ENCODE measurements around the gene KIR2DL4.
"Not testable (repeated sequence)": the region's sequence is repeated elsewhere in the genome, so short reads cannot be mapped to it uniquely, and the experiment has no call there.

Gene KIR2DL4

DNA sequence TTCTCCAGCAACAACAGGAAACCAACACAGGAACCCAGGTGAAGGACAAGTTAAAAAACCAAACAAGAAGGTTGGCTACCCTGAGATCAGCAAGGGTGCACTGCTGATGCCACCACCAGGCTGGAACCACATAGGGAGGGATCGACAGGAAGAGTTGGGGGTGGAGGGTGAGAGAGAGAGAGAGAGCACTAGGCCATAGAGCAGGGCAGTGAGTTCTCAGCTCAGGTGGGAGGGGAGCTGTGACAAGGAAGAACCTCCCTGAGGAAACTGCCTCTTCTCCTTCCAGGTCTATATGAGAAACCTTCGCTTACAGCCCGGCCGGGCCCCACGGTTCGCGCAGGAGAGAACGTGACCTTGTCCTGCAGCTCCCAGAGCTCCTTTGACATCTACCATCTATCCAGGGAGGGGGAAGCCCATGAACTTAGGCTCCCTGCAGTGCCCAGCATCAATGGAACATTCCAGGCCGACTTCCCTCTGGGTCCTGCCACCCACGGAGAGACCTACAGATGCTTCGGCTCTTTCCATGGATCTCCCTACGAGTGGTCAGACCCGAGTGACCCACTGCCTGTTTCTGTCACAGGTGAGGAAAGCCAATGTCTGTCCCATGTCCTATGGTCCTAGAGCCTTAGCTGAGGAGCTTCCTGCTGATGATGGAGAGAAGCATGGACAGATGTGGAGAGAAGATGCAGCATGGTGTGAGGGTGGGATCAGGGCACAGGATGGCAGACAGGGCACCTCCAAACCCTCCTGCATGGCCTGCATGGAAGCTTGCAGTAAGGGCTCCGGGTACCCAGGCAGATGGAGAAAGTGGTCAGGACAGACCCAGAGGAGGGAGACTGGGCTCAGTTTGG is 2.5 kb downstream of the KIR2DL4 start:
- DNase-seq: no peak

DNA sequence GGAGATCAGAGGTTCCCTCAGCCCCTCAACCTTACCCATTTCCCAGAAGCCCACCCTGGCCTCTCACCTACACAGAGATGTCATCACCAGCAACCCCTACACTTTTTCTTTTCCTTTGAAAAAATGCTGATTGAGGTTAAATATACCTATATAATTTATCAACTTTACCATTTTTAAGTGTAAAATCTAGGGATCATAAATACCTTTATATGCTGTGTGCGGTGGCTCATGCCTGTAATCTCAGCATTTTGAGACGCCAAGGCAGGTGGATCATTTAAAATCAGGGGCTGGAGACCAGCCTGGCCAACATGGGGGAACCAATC is 3.1 kb downstream of the KIR2DL4 start:
- no peak for DNase-seq

DNA sequence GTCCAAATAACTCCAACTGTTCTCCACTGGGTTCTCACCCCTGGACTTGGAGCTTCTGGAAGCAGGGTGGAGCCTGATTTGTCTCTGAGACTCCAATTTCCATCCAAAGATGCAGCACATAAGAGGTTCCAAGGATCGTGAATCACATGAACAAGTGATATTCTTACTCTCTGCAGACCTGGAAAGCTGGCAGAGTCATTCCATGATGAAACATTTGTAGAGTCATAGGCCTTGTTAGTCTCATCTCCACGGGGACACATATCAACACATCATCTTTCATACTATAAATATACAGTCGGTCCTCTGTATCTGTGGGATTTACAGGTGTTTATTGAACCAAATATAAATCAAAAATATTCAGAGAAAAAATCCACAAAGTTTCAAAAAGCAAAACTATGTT is 11.2 kb downstream of the KIR2DL4 start:
- DNase-seq: not testable (repeated sequence)

DNA sequence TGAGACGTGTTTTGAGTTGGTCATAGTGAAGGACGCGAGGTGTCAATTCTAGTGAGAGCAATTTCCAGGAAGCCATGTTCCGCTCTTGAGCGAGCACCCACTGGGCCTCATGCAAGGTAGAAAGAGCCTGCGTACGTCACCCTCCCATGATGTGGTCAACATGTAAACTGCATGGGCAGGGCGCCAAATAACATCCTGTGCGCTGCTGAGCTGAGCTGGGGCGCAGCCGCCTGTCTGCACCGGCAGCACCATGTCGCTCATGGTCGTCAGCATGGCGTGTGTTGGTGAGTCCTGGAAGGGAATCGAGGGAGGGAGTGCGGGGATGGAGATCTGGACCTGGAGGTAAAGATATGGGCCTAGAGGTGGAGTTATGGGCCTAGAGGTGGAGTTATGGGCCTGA is 12.8 kb downstream of the KIR2DL4 start, which contains the start of gene KIR3DL1:
TSS of gene KIR3DL1 (plus strand) at position 218 of the 400 bp plus-strand sequence.
- DNase-seq: not testable (repeated sequence)

DNA sequence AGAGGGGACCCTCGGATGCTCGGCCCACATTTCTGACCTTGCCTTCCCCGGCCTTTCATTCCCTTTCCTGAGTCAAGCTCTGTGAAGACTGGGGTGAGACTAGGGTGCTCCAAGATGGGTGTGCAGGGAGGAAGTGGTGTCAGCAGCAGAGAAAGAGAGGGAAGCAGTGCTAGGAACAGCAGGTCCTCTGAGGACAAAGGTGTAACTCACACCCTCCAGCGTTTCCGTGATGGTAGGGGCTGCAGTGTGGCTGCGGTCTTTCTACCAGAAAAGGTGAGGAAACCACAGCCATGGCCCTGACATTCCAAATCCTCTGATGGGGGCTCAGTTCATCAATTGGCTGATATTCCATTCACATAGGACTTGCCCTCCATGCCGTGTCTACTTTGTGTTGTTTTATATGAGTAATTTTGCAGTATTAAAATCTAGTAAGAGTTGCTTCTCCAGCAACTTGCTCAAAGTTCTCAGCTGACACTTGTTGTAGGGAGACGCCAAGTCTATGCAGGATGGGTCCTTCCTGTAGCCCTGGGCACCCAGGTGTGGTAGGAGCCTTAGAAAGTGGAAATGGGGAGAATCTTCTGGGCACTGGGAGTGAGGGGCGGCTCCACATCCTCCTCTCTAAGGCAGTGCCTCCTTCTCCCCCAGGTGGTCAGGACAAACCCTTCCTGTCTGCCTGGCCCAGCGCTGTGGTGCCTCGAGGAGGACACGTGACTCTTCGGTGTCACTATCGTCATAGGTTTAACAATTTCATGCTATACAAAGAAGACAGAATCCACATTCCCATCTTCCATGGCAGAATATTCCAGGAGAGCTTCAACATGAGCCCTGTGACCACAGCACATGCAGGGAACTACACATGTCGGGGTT is 14.5 kb downstream of the KIR2DL4 start:
- DNase-seq: no peak

DNA sequence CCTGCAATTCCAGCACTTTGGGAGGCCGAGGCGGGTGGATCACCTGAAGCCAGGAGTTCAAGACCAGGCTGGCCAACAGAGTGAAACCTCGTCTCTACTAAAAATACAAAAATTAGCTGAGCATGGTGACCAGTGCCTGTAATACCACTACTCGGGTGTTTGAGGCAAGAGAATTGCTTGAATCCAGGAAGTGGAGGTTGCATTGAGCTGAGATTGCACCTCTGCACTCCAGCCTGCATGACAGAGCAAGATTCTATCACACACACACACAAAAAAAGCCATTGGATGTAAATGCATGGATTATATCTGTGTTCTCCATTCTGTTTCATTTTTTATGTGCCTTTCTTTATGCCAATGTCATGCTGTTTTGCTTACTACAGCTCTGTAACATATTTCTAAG is 21.0 kb downstream of the KIR2DL4 start:
- not testable (repeated sequence) for DNase-seq

DNA sequence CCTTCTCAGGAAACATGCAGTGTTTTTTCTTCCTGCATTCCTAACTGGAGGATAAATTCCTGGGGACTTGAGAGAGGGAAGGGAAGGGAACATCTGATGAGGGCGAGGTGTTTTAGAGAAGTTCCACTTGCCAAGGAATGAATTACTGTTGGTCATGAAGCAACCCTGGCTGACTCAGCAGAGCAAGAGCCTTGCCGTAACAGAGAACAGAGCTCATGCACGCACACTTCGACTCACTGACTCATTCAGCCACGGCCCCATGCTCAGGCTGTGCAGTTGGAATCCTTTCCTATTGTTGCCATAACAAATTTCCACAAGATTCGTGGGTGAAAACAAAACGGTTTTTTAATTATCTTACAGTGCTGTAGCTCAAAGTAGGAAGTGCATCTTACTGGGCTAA is 21.9 kb downstream of the KIR2DL4 start:
- not testable (repeated sequence) for DNase-seq

DNA sequence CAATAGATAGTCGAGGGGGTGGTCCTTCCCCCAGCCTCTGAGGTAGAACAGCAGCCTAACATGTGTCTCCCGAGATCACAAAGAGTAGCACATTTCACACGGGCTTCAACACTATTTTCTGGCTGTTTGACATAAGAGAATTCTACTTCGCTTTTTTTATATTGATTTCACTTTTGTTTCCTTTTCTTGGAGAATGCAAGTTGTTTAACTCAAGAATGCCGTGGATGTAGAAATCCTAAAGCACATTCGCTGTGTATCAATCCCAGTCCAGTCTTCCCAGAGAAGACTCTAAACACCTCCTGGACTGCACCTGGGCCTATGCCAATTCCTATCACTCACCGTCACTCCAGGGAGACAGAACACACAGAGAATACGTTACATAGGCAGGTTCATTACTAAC is 24.7 kb downstream of the KIR2DL4 start:
- not testable (repeated sequence) for DNase-seq

DNA sequence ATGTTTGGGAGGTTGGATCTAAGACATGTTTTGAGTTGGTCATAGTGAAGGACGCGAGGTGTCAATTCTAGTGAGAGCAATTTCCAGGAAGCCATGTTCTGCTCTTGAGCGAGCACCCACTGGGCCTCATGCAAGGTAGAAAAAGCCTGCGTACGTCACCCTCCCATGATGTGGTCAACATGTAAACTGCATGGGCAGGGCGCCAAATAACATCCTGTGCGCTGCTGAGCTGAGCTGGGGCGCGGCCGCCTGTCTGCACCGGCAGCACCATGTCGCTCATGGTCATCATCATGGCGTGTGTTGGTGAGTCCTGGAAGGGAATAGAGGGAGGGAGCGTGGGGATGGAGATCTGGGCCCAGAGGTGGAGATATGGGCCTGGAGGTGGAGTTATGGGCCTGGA is 29.1 kb downstream of the KIR2DL4 start, which contains the start of gene KIR2DS4:
TSS of gene KIR2DS4 (plus strand) at position 181 of the 400 bp plus-strand sequence.
- DNase-seq: not testable (repeated sequence)

DNA sequence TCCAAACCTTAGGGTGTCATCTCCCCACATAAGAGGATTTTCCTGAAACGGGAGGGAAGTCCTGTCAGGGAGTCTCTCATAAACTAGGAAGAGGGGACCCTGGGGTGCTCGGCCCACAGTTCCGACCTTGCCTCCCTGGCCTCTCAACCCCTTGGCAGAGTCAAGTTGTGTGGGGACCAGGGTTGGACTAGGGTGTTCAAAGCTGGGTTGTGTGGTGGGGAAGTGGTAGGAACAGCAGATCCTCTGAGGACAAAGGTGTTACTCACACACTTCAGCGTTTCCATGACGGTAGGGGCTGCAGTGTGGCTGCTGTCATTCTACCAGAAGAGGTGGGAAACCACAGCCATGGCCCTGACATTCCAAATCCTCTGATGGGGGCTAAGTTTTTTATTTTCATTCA is 31.7 kb downstream of the KIR2DL4 start:
- not testable (repeated sequence) for DNase-seq

DNA sequence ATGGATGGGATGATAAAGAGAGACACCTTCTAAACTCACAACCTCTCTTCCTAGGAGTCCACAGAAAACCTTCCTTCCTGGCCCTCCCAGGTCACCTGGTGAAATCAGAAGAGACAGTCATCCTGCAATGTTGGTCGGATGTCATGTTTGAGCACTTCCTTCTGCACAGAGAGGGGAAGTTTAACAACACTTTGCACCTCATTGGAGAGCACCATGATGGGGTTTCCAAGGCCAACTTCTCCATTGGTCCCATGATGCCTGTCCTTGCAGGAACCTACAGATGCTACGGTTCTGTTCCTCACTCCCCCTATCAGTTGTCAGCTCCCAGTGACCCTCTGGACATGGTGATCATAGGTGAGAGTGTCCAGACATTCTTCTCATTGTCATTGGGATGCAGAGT is 34.1 kb downstream of the KIR2DL4 start:
- not testable (repeated sequence) for DNase-seq

DNA sequence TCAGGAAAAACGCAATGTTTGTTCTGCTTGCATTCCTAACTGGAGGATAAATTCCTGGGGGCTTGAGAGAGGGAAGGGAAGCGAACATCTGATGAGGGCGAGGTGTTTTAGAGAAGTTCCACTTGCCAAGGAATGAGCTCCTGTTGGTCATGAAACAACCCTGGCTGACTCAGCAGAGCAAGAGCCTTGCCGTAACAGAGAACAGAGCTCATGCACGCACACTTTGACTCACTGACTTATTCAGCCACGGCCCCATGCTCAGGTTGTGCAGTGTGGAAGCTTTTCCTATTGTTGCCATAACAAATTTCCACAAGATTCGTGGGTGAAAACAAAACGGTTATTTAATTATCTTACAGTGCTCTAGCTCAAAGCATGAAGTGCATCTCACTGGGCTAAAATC is 39.8 kb downstream of the KIR2DL4 start:
- DNase-seq: not testable (repeated sequence)

DNA sequence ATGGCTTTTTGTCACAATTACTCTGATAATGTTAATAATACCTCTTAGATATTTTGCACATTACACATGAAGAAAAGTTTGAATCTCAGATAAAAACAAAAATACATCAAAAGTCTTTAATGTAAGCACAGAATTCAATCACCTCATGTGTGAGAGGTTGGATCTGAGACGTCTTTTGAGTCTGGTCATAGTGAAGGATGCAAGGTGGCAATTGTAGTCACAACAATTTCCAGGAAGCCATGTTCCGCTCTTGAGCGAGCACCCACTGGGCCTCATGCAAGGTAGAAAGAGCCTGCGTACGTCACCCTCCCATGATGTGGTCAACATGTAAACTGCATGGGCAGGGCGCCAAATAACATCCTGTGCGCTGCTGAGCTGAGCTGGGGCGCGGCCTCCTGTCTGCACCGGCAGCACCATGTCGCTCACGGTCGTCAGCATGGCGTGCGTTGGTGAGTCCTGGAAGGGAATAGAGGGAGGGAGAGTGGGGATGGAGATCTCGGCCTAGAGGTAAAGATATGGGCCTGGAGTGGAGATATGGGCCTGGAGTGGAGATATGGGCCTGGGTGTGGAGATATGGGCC is 46.7 kb downstream of the KIR2DL4 start, which contains the start of gene KIR3DL2:
TSS of gene KIR3DL2 (plus strand) at position 383 of the 580 bp plus-strand sequence. CDS start at position 416, 33 bp downstream.
- DNase-seq: peak; percentile 18

DNA sequence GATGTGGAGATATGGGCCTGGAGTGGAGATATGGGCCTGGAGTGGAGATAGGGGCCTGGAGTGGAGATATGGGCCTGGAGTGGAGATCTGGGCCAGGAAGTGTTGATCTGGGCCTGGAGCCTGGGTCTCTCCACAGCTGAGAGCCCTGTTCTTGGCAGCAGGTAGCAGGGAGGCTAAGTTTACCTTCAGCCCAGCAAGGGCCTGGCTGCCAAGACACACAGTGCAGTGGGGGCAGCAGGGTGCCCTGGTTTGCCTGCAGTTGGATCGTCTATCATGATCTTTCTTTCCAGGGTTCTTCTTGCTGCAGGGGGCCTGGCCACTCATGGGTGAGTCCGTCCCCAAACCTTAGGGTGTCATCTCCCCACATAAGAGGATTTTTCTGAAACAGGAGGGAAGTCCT is 47.5 kb downstream of the KIR2DL4 start:
- DNase-seq: no peak

DNA sequence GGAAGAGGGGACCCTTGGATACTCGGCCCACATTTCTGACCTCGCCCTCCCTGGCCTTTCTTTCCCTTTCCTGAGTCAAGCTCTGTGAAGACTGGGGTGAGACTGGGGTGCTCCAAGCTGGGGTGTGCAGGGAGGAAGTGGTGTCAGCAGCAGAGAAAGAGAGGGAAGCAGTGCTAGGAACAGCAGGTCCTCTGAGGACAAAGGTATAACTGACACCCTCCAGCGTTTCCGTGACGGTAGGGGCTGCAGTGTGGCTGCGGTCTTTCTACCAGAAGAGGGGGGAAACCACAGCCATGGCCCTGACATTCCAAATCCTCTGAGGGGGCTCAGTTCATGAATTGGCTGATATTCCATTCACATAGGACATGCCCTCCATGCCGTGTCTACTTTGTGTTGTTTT is 47.9 kb downstream of the KIR2DL4 start:
- DNase-seq: no peak

DNA sequence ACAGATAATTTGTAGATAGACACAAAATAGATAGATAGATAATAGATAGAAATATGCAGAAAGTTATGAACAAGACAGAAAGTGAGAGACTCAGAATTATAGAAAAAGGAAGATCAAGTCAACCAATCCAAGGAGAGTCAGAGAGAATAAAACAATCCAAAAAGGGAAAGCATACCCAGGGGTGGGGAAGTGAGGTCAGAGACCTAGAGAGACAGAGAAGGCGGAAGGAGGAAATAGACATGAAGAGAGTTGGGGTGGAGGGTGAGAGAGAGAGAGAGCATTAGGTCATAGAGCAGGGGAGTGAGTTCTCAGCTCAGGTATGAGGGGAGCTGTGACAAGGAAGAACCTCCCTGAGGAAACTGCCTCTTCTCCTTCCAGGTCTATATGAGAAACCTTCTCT is 51.8 kb downstream of the KIR2DL4 start:
- not testable (repeated sequence) for DNase-seq

DNA sequence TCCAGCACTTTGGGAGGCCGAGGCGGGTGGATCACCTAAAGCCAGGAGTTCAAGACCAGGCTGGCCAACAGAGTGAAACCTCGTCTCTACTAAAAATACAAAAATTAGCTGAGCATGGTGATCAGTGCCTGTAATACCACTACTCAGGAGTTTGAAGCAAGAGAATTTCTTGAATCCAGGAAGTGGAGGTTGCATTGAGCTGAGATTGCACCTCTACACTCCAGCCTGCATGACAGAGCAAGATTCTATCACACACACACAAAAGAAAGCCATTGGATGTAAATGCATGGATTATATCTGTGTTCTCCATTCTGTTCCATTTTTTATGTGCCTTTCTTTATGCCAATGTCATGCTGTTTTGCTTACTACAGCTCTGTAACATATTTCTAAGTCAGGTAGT is 55.1 kb downstream of the KIR2DL4 start:
- DNase-seq: not testable (repeated sequence)

DNA sequence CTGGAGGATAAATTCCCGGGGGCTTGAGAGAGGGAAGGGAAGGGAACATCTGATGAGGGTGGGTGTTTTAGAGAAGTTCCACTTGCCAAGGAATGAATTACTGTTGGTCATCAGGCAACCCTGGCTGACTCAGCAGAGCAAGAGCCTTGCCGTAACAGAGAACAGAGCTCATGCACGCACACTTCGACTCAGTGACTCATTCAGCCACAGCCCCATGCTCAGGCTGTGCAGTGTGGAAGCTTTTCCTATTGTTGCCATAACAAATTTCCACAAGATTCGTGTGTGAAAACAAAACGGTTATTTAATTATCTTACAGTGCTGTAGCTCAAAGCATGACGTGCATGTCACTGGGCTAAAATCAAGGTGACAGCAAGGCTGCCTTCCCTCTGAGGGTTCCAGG is 56.0 kb downstream of the KIR2DL4 start:
- not testable (repeated sequence) for DNase-seq

DNA sequence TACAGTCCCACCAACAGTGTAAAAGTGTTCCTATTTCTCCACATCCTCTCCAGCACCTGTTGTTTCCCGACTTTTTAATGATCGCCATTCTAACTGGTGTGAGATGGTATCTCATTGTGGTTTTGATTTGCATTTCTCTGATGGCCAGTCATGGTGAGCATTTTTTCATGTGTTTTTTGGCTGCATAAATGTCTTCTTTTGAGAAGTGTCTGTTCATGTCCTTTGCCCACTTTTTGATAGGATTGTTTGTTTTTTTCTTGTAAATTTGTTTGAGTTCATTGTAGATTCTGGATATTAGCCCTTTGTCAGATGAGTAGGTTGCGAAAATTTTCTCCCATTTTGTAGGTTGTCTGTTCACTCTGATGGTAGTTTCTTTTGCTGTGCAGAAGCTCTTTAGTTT is 60.0 kb downstream of the KIR2DL4 start:
- not testable (repeated sequence) for DNase-seq

Measured in CD4-positive, alpha-beta T cell treated with Interleukin-21 for 1 hour (primary cell).